GM13977 (cell line): Measurements from ENCODE around the gene SEPTIN6.

Source experiments
- DNase-seq: peaks from one replicate; pipeline ENCODE4 v3.0.0; 2012; ENCODE audit warnings: low spot score
- CTCF ChIP-seq: IDR thresholded peaks from 2 replicates; pipeline ENCODE4 v1.5.1; 2012; ENCODE audit warnings: mild to moderate bottlenecking, control low read depth; ENCODE audit not compliant: insufficient read depth; ENCODE audit errors: extremely low read depth, missing control alignments
- in situ Hi-C: fragments of 300-500 bp; cut with MboI; formaldehyde crosslinking; loops from one replicate; pipeline ENCODE4 v1.12.0; 2022; ENCODE audit warnings: low sequenced_read_pairs, low pct_unique_long_range_greater_than_20kb, mixed read lengths, inconsistent platforms; ENCODE audit not compliant: unreplicated experiment

The SEPTIN6 gene

GRCh38 chrX:119728487-119728886, 35.5 kb upstream of the SEPTIN6 start:
- DNase-seq, result no peak
- in situ Hi-C loops, result loop anchor here (25.0 kb wide), 1 partner anchor 216 kb away; no protein-coding TSS in a partner anchor
- TF ChIP-seq CTCF, result no peak

GRCh38 chrX:119726900-119727555, 34.1 kb upstream of the SEPTIN6 start:
- no peak for DNase-seq
- no peak for TF ChIP-seq CTCF
- in situ Hi-C loops, result loop anchor here (25.0 kb wide), 1 partner anchor 215 kb away; no protein-coding TSS in a partner anchor

GRCh38 chrX:119721926-119722325, 29.0 kb upstream of the SEPTIN6 start:
- no peak for TF ChIP-seq CTCF
- in situ Hi-C loops, result no loop called here
- no peak for DNase-seq

GRCh38 chrX:119721487-119721886, 28.5 kb upstream of the SEPTIN6 start:
- no peak for TF ChIP-seq CTCF
- DNase-seq, result no peak
- in situ Hi-C loops, result no loop called here

GRCh38 chrX:119709630-119710029, 16.7 kb upstream of the SEPTIN6 start:
- no peak for DNase-seq
- TF ChIP-seq CTCF, result no peak
- in situ Hi-C loops, result no loop called here

- in situ Hi-C loops, result no loop called here
- TF ChIP-seq CTCF, result no peak
Measured at GRCh38 chrX:119708936-119709335, 16.0 kb upstream of the SEPTIN6 start.

GRCh38 chrX:119706616-119707015, 13.6 kb upstream of the SEPTIN6 start:
- no peak for TF ChIP-seq CTCF
- DNase-seq, result no peak
- in situ Hi-C loops, result no loop called here

More at GRCh38 chrX:119708936-119709335, 16.0 kb upstream of the SEPTIN6 start:
- DNase-seq, result no peak
